ENCODE data around the gene ZNF25.

GRCh38 chr10:37957841-37958240 lies 18.6 kb downstream of the ZNF25 start:
- TF ChIP-seq SUZ12 (IDR thresholded peaks at IDR 0.05; ENCODE audit: extremely low read depth, insufficient read depth, insufficient read length) (no peak), YY1 (IDR thresholded peaks at IDR 0.05; ENCODE audit: insufficient read depth, insufficient read length) (no peak), ZNF274 (IDR thresholded peaks at IDR 0.05; ENCODE audit: low read depth, low read length) (no peak)

All from NT2/D1 (cell line).